NCI-H2196 treated with DMSO at 0.1 percent for 48 hours (cell line): Measurements from ENCODE around the gene TLDC2.
"Not testable (repeated sequence)": the region's sequence is repeated elsewhere in the genome, so short reads cannot be mapped to it uniquely, and the experiment has no call there.

Experiments used
- DNase-seq: peaks from one replicate; lab custom pipeline; 2025; ENCODE audit not compliant: unreplicated experiment; lab: John Stamatoyannopoulos, UW

Gene TLDC2

DNA sequence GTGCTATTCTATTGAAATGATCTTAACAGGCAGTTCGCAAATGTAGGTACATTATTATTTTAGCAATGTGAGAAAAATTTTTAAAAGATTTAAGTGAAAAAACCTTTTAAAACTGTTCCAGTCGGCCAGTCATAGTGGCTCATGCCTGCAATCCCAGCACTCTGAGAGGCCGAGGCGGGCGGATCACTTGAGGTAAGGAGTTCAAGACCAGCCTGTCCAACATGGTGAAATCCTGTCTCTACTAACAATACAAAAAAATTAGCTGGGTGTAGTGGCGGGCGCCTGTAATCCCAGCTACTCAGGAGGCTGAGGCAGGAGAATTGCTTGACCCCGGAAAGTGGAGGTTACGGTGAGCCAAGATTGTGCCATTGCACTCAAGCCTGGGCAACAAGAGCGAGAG, 29.6 kb downstream of the TLDC2 start:
- DNase-seq, result not testable (repeated sequence)

DNA sequence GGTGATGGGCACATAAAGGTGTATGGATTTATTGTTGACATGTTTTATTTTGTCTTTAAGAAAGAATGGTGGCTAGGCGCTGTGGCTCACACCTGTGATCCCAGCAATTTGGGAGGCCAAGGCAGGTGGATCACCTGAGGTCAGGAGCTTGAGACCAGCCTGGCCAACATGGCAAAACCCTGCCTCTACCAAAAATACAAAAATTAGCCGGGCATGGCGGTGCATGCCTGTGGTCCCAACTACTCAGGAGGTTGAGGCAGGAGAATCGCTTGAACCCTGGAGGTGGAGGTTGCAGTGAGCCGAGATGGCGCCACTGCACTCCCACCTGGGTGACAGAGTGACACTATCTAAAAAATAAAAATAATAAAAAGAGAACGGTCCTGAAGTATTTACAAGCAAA, 30.1 kb downstream of the TLDC2 start:
- not testable (repeated sequence) for DNase-seq

DNA sequence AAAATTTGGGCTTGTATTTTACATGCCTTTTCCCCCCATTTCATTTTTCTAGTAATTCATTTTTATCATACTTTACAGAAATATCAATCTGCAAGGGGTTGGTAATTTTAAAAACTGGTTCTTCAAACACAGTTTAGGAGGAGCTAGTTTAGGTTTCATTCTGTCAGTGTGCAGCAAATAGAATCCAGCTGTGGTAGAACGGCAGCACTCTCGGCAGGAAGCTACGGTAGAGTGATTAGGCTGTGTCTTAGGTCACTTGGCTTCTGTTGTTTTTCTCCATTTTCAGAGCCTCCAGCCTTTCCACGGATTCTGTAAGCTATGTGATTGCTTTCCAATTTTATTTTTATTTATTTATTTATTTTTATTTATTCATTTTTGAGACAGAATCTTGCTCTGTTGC, 32.7 kb downstream of the TLDC2 start:
- no peak for DNase-seq

- no peak for DNase-seq
Observed at GRCh38 chr20:36916199-36916598, 40.3 kb downstream of the TLDC2 start.

- DNase-seq, result no peak
Observed at GRCh38 chr20:36917240-36917639, 41.3 kb downstream of the TLDC2 start.

GRCh38 chr20:36917943-36918342, 42.0 kb downstream of the TLDC2 start:
- DNase-seq, result no peak

DNA sequence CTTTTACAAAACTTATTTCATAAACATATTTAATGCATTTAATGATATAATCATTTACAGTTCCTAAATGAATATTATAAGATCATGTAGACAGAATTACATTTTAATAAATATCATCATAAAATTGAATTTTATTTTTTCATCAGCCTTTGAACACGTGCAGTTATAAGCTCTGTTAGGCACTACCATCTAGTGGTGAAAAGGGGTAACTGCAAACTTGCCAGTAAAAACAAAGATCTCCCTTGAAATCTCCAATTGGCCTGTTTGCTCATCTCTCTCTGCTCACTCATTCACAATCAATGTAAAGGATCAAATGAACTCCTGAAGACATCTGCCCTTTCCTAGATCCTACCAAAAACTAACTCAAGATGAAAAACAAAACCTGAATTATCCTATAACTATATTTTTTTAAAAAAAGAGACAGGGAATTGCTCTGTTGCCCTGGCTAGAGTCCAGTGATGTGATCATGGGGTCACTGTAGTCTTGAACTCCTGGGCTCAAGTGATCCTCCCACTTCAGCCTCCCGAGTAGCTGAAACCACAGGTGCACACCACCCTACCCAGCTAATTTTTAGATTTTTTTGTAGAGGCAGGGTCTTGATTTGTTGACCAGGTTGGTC, 43.9 kb downstream of the TLDC2 start:
- DNase-seq, result peak; percentile 31

- DNase-seq, result no peak
Observed at GRCh38 chr20:36920334-36920730, 44.4 kb downstream of the TLDC2 start.

- no peak for DNase-seq
Observed at GRCh38 chr20:36924167-36925045, 48.5 kb downstream of the TLDC2 start.

- no peak for DNase-seq
Observed at GRCh38 chr20:36925234-36925633, 49.3 kb downstream of the TLDC2 start.

DNA sequence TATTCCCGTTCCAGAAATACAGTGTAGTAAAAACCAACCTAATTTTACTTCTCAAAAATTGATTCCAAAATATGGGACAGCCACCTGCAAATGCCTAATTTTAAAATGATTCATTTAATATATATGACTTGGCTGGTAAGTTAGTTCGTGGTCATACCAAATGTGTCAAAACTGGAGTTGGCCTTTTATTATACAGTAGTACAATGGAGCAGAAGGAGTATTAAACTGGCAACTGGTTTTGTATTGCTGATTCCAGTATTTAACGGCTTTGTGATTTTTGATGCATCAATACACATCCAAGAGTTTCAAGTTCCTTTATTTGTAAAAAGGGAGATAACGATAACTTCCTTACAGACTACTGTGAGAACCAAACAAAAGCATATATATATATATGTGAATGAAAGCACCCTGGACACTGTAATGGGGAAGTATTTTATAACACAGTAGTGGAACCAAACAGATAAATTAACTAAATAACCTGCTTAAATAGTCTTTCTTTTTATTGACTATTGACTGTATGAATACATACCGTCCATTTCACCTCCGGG, 50.8 kb downstream of the TLDC2 start:
- DNase-seq, result no peak

GRCh38 chr20:36927704-36928103, 51.8 kb downstream of the TLDC2 start:
- no peak for DNase-seq

- DNase-seq, result no peak
Observed at GRCh38 chr20:36929290-36929689, 53.4 kb downstream of the TLDC2 start.

GRCh38 chr20:36929691-36930090, 53.8 kb downstream of the TLDC2 start:
- DNase-seq, result no peak

DNA sequence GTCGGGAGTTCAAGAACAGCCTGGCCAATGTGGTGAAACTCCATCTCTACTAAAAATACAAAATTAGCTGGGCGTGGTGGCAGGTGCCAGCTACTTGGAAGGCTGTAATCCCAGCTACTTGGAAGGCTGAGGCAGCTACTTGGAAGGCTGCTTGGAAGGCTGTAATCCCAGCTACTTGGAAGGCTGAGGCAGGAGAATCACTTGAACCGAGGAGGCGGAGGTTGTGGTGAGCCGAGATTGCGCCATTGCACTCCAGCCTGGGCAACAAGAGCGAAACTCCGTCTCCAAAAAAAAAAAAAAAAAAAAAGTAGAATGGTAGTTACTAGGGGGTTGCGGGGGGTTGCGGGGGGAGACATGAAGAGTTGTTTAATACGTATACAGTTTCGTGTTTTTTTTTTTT, 56.1 kb downstream of the TLDC2 start:
- not testable (repeated sequence) for DNase-seq

DNA sequence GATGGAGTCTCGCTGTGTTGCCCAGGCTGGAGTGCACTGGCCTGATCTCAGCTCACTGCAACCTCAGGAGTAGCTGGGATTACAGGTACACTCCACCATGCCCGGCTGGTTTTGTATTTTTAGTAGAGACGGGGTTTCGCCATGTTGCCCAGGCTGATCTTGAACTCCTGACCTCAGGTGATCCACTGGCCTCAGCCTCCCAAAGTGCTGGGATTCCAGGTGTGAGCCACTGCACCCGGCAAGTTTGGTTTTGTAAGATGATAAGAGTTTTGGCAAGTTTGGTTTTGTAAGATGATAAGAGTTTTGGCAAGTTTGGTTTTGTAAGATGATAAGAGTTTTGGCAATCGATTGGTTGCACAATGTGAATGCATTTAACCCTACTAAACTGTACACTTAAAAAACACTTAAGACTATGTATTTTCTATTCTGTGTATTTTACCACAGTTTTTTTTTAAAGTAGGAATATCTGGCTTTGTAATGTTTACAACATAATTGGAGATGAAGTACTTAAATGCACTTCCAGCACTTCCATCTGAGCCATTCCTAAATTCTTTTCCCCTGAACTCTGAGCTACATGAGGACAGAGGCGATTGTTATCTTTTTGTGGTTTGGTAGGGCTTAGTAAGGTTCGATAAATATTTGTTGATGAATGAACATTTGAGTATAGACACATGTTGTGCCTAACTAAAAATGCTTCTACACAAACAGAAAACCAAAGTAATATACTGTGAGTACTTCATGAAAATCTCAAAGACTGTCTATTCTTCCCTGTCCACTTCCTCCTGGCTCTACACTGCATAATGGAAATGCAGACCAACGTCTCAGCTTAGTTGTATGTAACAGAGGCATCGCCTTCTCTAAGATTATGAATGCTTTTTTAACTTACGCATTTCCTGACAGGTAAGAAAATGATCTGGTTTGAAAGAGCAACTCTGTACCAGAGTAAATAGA, 56.8 kb downstream of the TLDC2 start:
- no peak for DNase-seq

DNA sequence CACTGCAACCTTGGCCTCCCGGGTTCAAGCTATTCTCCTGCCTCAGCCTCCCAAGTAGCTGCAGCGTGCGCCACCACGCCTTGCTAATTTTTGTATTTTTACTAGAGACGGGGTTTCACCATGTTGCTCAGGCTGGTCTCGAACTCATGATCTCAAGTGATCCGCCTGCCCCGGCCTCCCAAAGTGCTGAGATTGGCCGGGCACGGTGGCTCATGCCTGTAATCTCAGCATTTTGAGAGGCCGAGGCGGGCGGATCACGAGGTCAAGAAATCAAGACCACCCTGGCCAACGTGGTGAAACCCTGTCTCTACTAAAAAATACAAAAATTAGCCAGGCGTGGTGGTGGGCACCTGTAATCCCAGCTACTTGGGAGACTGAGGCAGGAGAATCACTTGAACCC, 57.6 kb downstream of the TLDC2 start:
- not testable (repeated sequence) for DNase-seq

DNA sequence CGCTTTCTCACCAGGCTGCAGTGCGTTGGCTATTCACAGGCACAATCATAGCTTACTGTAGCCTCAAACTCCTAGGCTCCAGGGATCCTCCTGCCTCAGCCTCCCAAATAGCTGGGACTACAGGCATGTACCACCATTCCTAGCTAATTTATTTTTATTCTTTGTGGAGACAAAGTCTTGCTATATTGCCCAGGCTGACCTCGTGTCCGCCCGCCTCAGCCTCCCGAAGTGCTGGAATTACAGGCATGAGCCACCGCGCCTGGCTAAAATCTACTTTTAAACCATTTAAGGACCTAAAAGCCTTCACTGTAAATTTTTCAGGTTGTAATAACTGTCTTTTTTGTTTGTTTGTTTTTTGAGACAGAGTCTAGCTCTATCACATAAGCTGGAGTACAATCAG, 60.4 kb downstream of the TLDC2 start:
- no peak for DNase-seq

DNA sequence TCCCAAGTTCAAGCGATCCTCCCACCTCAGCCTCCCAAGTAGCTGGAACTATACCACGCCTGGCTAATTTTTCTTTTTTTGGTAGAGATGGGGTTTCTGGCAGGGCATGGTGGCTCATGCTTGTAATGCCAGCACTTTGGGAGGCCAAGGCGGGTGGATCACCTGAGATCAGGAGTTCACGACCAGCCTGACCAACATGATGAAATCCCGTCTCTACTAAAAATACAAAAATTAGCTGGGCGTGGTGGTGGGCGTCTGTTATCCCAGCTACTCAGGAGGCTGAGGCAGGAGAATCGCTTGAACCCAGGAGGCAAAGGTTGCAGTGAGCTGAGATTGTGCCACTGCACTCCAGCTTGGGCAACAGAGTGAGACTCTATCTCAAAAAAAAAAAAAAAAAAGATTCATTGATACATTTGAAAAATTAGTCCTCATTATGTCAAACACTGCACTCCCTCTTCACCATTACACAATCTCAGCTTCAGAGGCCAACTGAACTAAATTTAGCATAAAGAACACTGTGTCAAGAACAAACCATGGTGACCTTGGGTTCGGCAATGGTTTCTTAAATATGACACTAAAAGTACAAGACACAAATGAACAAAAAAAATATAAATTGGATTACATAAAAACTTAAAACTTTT, 60.9 kb downstream of the TLDC2 start:
- not testable (repeated sequence) for DNase-seq

DNA sequence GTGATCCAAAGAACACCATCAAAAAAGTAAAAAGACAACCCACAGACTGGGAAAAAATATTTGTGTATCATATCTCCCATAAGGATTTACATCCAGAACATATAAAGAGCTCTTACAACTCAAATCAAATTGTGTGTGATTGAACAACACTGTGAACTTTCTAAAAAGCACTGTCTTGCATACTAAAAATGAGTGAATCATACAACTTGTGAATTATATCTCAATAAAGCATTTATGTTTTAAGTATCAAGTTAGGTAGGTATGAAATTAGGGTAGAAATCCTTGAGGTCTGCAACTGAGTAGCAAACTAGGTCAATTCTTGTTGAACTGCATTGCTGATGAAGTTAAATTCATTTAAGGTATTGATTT, 61.4 kb downstream of the TLDC2 start:
- DNase-seq, result no peak

- DNase-seq, result no peak
Observed at GRCh38 chr20:36941401-36941835, 65.5 kb downstream of the TLDC2 start.
